Measurements from ENCODE around the gene ATPAF1. TPM values are rescaled to one million over a fixed set of nuclear protein-coding genes. Genes with fewer than 3 reads are reported as not detected.

Gene ATPAF1
- polyA plus RNA-seq, 2 of the 4 experiments (the other 2 are of a cell fraction), result 28.9 to 63.7 TPM

DNA sequence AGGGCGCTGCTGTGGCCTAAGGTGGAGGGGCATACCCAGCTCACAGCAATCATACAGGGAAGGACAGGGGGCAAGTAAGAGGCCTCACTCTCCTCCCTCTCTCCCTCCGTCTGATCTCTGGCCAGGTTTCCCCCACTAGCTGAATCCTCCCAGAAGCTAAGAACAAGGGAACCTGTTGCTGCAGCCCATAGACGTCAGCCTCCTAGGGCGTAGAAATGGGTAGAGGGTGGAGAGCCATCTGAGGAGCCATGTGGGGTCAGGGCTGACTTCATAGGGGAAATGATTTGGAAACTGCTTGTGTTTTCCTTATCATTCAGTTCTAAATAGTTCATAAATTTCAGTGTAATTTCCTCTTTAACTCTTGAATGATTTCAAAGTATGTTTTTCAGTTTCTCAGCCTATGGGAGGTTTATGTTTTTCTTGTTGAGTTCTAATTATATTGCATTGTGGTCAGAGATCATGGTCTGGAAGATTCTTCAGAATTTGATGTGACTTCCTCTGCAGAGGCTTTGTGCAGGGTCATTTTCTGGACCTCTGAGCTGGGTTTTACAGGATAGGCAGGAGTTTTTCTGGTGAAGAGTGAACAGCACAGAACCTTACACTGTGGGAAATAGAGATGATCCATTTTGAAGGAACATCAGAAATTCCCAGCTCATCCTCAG lies 49.3 kb downstream of the ATPAF1 start:
- FAIRE-seq (no peak), DNase-seq (ENCODE audit: low read depth in 1 of 2, low spot score in 1 of 2) (no peak), ATAC-seq (no peak)
- Histone ChIP-seq H3K4me2 (no peak overlapping the region), H3K4me3 (no peak overlapping the region), H3K27ac (no peak overlapping the region), H3K4me1 (peaks cover 18% of the 10 kb centered on the region; the same call in 2 of the 3 replicates), H3K9me3 (no peaks in the 10 kb centered on the region)
- TF ChIP-seq JUN (IDR thresholded peaks at IDR 0.05) (no peak), NPAS2 (CRISPR knock-in tag; IDR thresholded peaks at IDR 0.05; ENCODE audit: borderline replicate concordance) (no peak), ZC3H11A (IDR thresholded peaks at IDR 0.05) (no peak), HOXB5 (CRISPR knock-in tag; IDR thresholded peaks at IDR 0.05) (no peak), RCOR1 (IDR thresholded peaks at IDR 0.05; ENCODE audit: low read depth, low read length) (no peak), CHD4 (IDR thresholded peaks at IDR 0.05; ENCODE audit: borderline replicate concordance) (no peak), SMC3 (IDR thresholded peaks at IDR 0.05) (no peak), ZFP36 (IDR thresholded peaks at IDR 0.05; ENCODE audit: borderline replicate concordance, partially characterized antibody) (no peak), KDM5A (IDR thresholded peaks at IDR 0.05) (no peak), NFE2L2 (conservative IDR thresholded peaks at IDR 0.05; ENCODE audit: low read length) (no peak), BHLHE40 (IDR thresholded peaks at IDR 0.05; ENCODE audit: low read depth, low read length) (no peak), EHF (CRISPR knock-in tag; IDR thresholded peaks at IDR 0.05) (no peak), POLR2AphosphoS2 (conservative IDR thresholded peaks at IDR 0.05; ENCODE audit: low read length) (no peak), GATA3 (IDR thresholded peaks at IDR 0.05; ENCODE audit: borderline replicate concordance) (no peak)
- TF ChIP-seq, protein P1, sequence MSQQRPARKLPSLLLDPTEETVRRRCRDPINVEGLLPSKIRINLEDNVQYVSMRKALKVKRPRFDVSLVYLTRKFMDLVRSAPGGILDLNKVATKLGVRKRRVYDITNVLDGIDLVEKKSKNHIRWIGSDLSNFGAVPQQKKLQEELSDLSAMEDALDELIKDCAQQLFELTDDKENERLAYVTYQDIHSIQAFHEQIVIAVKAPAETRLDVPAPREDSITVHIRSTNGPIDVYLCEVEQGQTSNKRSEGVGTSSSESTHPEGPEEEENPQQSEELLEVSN (IDR thresholded peaks at IDR 0.05; ENCODE audit: borderline replicate concordance, low read depth), result no peak
- TF ChIP-seq, protein P2, sequence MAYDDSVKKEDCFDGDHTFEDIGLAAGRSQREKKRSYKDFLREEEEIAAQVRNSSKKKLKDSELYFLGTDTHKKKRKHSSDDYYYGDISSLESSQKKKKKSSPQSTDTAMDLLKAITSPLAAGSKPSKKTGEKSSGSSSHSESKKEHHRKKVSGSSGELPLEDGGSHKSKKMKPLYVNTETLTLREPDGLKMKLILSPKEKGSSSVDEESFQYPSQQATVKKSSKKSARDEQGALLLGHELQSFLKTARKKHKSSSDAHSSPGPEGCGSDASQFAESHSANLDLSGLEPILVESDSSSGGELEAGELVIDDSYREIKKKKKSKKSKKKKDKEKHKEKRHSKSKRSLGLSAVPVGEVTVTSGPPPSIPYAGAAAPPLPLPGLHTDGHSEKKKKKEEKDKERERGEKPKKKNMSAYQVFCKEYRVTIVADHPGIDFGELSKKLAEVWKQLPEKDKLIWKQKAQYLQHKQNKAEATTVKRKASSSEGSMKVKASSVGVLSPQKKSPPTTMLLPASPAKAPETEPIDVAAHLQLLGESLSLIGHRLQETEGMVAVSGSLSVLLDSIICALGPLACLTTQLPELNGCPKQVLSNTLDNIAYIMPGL (CRISPR knock-in tag; IDR thresholded peaks at IDR 0.05; ENCODE audit: borderline replicate concordance), result no peak
- TF ChIP-seq, protein P3, sequence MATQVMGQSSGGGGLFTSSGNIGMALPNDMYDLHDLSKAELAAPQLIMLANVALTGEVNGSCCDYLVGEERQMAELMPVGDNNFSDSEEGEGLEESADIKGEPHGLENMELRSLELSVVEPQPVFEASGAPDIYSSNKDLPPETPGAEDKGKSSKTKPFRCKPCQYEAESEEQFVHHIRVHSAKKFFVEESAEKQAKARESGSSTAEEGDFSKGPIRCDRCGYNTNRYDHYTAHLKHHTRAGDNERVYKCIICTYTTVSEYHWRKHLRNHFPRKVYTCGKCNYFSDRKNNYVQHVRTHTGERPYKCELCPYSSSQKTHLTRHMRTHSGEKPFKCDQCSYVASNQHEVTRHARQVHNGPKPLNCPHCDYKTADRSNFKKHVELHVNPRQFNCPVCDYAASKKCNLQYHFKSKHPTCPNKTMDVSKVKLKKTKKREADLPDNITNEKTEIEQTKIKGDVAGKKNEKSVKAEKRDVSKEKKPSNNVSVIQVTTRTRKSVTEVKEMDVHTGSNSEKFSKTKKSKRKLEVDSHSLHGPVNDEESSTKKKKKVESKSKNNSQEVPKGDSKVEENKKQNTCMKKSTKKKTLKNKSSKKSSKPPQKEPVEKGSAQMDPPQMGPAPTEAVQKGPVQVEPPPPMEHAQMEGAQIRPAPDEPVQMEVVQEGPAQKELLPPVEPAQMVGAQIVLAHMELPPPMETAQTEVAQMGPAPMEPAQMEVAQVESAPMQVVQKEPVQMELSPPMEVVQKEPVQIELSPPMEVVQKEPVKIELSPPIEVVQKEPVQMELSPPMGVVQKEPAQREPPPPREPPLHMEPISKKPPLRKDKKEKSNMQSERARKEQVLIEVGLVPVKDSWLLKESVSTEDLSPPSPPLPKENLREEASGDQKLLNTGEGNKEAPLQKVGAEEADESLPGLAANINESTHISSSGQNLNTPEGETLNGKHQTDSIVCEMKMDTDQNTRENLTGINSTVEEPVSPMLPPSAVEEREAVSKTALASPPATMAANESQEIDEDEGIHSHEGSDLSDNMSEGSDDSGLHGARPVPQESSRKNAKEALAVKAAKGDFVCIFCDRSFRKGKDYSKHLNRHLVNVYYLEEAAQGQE (IDR thresholded peaks at IDR 0.05), result no peak
- TF ChIP-seq, protein P4, sequence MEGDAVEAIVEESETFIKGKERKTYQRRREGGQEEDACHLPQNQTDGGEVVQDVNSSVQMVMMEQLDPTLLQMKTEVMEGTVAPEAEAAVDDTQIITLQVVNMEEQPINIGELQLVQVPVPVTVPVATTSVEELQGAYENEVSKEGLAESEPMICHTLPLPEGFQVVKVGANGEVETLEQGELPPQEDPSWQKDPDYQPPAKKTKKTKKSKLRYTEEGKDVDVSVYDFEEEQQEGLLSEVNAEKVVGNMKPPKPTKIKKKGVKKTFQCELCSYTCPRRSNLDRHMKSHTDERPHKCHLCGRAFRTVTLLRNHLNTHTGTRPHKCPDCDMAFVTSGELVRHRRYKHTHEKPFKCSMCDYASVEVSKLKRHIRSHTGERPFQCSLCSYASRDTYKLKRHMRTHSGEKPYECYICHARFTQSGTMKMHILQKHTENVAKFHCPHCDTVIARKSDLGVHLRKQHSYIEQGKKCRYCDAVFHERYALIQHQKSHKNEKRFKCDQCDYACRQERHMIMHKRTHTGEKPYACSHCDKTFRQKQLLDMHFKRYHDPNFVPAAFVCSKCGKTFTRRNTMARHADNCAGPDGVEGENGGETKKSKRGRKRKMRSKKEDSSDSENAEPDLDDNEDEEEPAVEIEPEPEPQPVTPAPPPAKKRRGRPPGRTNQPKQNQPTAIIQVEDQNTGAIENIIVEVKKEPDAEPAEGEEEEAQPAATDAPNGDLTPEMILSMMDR (IDR thresholded peaks at IDR 0.05), result no peak
- CTCF ChIA-PET, result no interaction called here
- POLR2A ChIA-PET, result no interaction called here
- 82% methylated on average over 4 of the region's 4 CpGs for WGBS (ENCODE audit: missing lambda C conversion rate)

DNA sequence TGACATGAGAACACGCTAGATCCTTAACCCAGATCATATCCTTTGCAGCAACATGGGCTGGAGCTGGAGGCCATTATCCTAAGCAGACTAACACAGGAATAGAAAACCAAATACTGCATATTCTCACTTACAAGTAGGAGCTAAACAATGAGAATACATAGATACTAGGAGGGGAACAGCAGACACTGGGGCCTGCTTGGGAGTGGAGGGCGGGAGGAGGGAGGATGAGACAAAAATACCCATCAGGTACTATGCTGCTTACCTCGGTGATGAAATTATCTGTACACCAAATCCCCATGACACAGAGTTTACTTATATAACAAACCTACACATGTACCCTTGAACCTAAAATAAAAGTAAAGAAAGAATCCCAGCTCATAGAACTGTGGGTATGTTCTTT lies 50.3 kb downstream of the ATPAF1 start:
- no peaks in the 10 kb centered on the region for H3K9me3 ChIP-seq
- ChIA-PET POLR2A (no interaction called here), CTCF (interaction anchor here (1.1 to 1.8 kb wide), 2 partner anchors 11 to 85 kb away, joined by 3 read pairs; no protein-coding TSS in a partner anchor)
- FAIRE-seq (no peak), DNase-seq (ENCODE audit: low read depth in 1 of 2, low spot score in 1 of 2) (no peak), ATAC-seq (no peak)
- no peak overlapping the region for H3K4me2 ChIP-seq
- peaks cover 22% of the 10 kb centered on the region; the same call in 2 of the 3 replicates for H3K4me1 ChIP-seq
- H3K4me3 ChIP-seq, result no peak overlapping the region
- 83% methylated on average over 3 of the region's 3 CpGs for WGBS (ENCODE audit: missing lambda C conversion rate)
- TF ChIP-seq ZSCAN20 (CRISPR knock-in tag; IDR thresholded peaks at IDR 0.05) (no peak), HOXB5 (CRISPR knock-in tag; IDR thresholded peaks at IDR 0.05) (no peak), POLR2A (IDR thresholded peaks at IDR 0.05; ENCODE audit: low read length) (no peak), EHF (CRISPR knock-in tag; IDR thresholded peaks at IDR 0.05) (no peak), CBX2 (IDR thresholded peaks at IDR 0.05; ENCODE audit: borderline replicate concordance, low read depth) (no peak), RNF2 (IDR thresholded peaks at IDR 0.05; ENCODE audit: borderline replicate concordance, low read depth) (no peak), SREBF2 (IDR thresholded peaks at IDR 0.05) (no peak)
- TF ChIP-seq, protein P4 (IDR thresholded peaks at IDR 0.05), result no peak
- H3K27ac ChIP-seq, result no peak overlapping the region
